GM21723 (cell line): Measurements from ENCODE around the gene ETV4.

Experiments used
- ATAC-seq: cut with Tn5 transposase; IDR thresholded peaks from one replicate; pipeline ENCODE4 v1.9.1; 2021; ENCODE audit warnings: mild to moderate bottlenecking, moderate library complexity; ENCODE audit not compliant: unreplicated experiment

ETV4 gene

DNA sequence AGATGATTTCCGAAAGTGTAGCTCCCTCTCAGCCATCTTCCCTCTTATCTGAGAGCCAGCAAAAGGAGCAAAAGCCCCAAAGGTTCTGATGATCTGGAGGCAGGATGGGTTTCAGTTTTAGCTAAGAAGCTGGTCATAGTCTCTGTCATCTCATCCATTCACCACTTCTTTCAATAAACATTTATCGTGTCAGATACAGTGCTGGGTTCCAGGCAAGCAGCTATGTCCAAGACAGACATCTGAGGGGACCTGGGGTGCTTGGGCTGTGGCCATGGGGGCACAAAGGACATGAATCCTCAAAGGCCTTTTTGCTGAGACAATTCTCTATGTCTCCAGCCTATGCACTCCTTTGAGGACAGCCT, 1.0 kb upstream of the ETV4 start:
- ATAC-seq = no peak

DNA sequence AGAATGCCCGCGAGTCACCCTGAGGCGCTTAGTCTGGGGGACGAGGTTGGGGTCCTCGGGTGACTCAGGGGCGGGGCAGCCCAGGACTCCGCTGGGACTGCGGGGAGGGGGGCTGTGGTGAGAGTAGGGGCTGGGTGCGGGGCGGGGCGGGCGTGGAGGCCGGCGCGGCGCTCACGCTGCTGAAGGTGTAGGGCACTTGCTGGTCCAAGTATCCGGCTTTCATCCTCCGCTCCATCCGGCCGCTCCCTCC, 832 bp downstream of the ETV4 start:
- ATAC-seq = no peak

DNA sequence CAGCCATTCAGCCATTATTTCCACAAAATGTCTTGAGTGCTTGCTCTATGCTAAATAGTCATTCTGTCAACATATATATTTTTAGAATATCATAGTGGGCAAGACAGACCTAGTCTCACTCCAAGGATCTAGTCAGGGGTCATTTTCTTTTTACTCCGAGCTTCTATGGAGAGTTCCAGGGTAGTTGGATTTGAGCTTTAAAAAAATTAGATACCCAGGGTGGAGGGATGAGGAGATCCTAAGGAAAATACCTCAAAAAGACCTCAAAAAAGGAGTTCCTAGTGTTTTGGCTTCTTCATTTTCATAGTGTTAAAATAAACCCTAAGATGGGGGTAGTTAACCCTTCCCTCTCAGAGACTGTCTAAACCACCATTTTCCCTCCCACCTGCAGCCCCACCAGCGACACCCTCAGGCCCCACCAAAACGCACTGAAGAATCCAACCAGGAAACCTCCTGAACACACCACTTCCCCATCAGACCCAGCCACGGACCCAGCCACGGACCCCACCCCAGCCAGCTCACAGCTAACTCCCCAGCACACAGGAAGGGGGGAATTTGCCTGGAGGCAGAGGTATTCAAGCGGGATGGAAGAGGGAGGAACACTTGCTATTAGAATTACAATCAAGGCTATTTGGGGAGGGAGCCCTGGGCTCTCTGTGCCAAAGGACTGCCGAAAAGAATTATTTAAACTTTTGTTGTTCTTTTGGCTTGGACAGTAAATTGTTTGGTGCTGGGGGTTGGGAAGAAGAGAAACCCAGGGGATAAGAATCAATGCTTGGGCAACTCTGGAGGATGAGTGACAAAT, 2.2 kb downstream of the ETV4 start:
- no peak for ATAC-seq

DNA sequence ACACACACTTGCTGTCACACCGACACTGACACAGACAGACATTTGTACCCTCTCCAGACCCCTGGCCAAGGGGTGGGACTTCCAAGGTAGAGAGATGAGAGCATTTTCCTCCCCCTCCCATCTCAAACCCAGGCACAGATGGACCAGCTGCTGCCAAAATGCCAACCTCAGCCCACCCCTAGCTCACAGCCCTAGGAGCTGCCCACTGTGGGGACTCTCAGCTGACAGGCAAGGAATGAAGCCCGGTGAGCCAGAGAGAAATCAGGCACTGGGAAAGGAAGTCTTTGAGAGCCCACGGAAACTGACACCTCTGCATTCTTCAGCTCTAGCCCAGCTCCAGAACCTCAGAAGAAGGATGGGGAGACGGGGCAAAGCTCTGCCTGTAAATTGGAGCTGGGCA, 2.8 kb downstream of the ETV4 start:
- ATAC-seq = no peak

DNA sequence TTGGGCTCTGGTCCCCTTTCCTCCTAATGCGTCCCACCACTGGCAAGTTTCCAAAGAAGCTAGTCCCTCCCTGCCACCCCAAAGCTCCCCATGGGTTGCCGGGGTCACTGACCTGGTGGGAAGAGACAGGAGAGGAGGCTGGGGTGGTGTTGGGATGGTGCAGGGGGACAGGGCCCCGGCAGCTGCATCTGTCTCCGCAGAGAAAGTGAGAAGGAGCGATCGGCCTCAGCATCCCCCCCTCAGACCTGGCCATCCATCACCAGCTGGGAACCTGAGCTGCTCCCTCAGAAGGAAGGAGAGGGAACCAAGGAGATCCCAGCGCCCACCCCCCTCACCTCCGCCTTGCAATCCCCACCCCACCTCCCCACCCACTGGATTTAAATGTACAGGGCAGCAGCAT, 3.3 kb downstream of the ETV4 start:
- ATAC-seq = no peak

DNA sequence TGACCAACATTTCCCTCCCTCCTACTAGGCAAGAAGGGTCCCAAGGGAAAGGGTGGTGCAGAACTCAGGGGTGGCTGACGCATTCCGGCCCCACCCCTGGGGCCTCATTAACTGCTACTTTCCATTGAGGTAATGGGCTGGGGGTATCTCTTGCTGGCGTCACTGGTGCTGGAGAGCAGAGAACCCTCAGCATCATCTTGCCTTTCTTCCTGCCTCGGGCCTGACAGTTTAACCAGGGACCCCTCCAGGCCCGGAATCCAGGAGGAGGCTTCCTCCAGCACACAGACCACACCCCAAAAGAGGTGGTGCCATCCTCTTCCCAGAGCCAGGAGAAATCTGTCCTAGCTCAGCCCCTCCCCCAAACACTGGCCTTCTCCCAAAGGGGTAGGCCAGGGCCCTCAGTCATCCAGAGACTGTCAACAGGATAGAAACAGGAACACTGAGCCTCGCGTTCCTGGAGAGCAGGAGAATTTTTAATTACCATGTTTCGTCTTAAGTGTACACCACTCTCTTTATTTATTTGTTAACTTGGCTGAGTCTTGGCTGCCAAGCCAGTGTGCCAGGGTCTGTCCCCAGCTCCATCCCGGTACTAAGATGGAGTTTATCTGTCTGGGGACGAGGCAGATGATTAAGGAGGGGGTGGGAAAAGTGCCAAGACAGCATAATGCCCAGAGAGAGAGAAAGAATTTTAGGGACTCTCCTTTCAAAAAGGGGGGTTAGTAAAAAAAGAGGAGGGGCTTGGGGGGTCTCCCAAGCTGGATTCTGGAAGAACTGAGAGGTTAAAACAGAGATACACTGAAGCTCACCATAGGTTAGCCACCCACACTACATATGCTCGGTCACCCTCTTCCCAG, 5.1 kb downstream of the ETV4 start:
- ATAC-seq = no peak

DNA sequence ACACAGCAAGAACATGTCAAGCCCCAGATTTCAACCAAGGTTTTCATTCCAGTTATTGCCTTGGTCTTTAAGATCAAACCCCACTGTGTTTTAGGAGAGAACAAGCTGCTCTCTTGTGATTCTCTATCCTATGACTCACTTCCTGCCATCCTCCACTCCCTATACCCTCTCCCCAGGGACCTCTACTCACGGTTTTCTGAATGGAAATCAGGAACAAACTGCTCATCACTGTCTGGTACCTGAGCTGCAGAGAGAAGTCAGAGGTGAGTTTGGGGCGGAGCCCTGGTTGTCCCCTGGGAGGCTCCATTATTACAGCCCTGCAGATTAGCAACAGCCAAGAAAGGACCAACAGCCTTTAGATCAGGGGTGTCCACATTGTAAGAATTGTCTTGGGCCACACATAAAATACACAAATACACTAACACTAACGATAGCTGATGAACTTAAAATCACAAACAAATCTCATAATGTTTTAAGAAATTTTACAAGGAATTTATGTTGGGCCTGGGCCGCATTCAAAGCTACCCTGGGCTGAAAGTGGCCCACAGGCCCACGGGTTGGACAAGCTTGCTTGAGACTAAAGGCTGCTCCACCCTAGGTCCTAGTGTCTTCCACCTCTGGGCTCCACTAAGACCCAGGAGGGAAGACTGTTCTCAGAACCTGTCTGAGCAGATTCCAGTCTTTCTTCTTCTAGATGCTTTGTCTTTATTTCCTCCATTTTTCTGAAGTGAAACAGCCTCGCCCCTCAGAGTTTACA, 9.7 kb downstream of the ETV4 start:
- ATAC-seq = no peak

DNA sequence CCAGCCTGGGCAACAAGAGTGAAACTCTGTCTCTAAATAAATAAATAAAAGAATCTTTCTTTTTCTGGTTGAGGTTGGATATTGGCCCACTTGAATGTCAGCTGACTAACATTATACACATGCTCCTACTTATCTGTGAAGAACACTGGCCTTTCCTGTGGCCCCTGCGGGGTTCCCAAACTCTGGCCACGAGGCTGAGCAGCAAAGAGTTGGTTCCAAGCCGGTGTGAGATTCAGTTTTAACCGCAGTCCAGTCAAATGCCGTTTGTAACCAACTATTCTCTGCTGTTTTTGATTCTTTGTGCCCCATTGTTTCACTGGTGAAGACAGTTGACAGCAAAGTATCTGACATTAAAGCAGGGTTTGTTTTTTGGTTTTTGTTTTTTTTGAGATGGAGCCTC, 11.2 kb downstream of the ETV4 start:
- ATAC-seq = no peak

DNA sequence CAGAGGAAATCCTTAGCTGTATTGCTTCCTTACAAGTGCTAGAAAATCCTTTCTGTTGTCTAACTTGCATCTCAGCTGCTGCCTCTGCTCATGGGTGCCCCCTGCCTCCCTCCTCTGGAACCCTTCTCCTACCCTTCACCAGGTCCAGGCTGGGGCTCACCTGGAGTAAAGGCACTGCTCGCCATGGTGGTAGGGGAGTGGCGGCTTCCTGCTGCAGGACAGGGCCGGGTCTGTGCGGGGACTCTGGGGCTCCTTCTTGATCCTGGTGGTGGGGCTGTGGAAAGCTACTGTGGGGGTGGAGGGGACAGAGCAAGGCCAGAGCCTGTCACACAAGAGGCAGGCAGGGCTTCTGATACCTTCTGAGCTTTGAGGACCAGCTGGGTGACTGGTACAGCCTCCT, 12.4 kb downstream of the ETV4 start:
- no peak for ATAC-seq

DNA sequence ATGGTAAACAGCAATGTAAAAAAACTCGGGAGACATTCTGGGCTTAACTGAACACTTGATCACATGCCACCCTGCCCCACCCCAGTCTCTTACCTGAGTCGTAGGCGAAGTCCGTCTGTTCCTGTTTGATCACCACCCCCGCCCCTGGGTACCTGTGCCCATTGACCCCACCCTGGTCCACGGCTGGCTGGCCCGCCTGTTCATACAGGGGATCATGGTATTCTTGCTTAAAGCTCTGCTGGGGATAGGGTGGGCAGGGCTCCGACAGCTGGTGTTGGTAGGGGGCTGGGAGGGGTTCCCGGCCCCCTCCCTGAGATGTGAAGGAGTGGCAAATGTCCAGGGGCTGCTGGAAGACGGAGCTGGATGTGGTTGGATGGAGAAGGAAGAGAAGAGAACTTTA, 13.6 kb downstream of the ETV4 start:
- no peak for ATAC-seq

DNA sequence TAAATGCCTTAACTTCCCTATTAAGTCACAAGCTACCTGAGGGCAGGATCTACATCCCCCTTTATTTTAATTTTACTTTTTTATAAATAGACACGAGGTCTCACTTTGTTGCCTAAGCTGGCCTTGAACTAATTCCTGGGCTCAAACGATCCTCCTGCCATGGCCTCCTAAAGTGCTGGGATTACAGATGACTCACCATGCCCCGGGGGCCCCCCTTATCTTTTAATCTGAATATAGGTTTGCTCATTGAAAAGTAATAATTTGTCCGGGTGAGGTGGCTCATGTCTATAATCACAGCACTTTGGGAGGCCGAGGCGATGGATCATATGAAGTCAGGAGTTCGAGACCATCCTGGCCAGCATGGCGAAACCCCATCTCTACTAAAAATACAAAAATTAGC, 14.2 kb downstream of the ETV4 start:
- ATAC-seq = no peak

DNA sequence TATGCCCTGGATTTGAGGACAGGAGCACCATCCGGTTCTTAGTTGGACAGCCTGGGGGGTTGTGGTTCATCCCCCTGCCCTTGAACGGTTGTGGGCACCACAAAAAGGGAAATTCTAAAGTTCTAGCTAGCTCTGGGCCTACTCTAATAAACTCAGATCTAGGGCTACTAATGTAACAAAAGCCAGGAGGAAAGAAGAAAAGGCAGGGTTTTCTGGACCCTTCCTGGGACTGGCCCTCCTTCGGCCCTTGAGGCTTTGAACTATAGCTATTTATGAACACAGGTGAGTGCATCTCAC, 15.1 kb downstream of the ETV4 start:
- no peak for ATAC-seq

DNA sequence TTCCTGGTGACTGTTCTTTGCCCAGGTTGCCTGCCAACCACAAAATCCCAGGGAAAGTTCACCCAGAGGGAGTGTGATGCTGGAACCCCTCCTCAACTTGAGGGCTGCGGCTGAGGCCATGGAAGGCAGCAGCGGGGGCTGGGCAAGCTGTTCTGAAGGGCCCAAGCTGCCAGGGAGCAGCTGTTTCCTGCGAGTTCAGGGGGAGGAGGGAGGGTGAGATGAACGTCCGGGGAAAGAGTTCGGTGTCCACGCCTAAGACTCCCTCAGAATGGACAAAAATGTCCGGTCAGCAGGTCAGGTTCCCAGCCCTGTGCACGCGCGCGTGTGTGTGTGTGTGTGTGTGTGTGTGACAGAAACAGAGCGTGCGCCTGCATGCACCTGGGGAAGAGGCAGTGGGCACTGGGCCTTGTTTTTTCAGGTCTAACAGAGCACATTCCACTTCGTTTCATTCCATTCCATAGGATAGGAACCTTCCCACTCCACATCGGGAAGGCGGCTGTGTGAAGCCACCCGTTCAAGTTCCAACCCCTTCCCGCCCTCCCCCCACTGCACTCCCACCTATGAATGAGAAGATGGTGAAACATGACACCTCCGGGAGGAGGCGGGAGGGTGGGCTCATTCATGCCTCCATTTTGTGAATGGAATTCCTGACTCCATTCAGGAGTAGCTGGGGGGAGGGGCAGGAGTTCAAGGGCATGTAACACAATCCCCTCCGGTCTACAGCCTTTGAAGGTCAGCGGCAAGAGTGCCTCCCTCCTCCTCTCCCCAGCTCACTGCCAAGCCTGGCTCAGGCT, 15.7 kb downstream of the ETV4 start:
- no peak for ATAC-seq

DNA sequence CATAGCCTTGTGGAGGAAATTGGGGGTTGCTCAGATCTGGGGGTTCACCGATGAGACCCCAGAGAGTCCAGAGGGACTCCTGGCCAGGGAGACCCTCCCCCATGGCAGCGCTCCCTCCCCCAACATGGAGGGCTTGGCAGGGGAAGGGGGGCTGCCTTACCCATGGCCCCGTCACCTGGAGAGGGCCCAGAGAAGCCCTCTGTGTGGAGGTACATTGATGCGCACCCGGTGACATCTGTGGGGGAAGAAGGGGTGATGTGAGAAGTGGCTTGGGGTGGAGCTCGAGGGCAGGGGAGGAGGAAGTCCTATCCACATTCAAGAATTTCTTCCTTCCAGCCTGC, 16.2 kb downstream of the ETV4 start:
- ATAC-seq = no peak

DNA sequence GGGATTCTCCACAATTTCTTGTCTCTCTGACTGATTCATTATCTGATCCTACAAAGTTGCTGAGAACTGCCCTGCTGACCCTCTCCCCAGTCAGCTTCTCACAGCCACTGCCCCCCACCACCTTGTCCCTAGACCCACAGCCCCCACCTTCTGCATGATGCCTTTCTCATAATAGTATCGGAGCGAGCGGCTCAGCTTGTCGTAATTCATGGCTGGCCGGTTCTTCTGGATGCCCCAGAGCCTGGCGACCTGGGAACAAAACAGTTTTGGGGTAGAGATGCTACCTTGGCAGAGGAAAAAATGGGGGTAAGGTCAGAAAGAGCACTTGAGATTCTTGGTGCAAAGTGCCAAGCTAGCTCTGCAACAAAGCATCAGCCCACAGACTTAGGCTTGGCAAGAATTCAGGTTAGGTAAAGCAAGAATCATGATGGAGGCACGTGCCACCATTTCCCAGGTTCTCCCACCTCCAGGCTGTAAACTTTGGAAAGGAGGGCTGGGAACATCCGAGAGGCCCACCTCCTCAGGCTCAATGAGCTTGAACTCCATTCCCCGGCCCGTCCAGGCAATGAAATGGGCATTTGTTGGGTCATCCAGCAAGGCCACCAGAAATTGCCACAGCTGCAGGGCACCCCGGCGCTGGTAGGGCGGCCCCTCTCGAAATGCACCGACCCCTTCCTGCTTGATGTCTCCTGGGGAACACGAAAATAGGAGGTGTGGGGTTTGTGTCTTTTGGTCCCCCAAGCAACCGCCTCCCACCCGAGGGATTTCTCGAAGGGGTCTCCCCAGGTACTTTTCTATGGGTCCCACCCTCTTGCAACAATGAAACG, 16.9 kb downstream of the ETV4 start:
- no peak for ATAC-seq

DNA sequence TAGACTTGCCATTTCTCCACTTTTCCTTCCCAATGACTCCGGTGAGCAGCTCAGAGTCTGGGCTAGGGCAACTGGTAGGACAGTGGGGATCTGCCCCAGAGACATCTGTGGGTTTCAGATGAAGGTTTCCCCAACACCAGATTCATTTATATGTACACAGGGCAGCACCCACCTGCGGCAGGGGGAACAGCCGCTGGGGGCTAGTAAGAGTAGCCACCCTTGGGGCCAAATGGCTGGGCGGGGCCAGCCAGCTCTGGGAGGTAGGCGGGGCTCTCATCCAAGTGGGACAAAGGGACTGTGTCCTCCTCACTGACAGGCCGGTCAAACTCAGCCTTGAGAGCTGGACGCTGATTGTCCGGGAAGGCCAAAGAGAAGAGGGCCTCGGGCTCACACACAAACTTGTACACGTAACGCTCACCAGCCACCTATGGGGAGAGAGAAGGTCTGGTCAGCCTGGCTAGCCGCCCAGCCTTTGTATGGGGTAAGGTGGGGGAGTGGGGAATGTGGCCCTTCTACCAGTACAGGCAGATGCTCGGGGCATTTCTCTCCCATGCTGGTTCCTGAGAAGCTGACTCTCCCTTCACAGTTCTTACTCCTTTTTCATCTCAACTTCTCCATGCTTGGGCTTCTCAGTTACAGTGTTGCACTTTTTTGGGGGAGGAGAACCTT, 17.7 kb downstream of the ETV4 start:
- no peak for ATAC-seq

DNA sequence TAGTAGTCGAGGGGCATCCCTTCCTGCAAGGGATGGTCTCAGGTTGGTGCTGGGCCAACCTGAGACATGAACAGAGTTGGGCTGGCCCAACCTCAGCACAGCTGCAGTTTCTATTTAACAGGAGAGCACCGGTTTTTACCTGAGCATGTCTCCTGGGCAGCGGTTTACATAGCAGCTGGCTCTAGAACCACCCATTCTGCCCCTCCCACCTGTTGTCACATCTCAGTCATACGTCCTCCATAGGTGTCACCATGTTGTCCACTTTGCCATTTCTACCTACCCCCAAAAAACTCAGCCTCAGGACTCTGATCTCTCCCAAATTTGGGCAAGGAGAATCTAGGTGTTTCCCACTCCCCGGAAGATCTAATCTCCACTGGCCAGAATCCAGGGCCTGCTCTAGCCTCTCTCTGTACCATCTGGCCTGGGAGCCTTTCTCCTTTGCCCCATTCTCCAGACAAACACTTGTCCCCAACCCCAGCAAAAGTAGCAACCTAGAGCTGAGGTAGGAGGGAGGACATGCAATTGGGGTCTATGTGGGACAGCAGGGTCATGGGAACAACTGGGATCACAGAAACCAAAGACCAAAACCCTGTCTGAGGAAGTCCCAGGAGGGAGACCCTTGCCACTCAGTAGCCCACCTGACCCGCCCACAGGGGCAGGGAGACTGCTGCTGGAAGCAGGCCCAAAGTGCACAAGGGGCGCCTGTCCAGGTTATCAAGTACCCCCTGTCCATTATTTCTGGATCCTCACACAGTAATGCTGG, 19.1 kb downstream of the ETV4 start:
- ATAC-seq = no peak

DNA sequence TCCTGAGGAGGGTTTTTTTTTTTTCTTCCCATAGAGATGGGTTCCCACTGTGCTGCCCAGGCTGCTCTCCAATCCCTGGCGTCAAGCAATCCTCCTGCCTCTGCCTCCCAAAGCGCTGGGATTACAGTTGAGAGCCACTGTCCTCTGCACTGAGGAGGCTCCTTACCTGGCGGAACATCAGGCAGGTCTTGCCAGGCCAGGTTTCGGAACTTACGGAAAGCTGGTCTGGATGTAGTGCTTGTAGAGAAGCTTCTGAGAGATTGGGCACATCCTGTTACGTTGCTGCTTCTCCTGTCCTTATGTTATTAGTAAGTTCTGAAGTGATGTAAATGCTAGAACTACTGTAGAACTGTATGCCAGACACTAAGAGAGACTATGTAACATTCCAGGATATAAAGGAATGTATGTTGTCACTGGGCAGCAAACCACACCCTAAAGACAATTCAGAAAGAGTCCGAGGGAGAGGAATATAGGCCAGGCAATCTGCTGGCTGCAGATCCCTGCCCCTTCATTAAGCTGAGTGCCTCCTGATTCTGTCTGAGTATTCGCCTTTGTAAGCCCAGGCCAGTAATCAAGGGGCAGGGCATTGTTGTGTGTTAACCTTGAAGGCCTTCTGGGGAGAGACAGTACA, 21.1 kb downstream of the ETV4 start:
- ATAC-seq = no peak

DNA sequence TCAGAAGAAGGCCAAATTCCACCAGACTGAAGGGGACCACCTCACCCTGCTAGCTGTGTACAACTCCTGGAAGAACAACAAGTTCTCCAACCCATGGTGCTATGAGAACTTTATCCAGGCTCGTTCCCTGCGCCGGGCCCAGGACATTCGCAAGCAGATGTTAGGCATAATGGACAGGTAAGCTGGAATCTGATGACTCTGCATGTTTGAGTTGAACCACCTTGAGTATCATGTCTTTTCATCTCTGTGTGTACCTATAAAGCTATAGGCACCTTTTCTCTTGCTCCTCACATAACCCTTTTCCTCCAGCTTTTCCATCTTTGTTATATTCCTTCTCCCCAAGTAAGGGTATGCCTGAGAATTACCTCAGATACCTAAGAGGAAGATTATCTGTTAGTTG, 24.8 kb downstream of the ETV4 start:
- no peak for ATAC-seq
